HK-2 (cell line): ENCODE results near the gene CRTC3.

ENCODE experiments used
- DNase-seq: peaks from one replicate; pipeline ENCODE4 v3.0.0-alpha.2; 2018; ENCODE audit not compliant: unreplicated experiment

CRTC3 gene

GRCh38 chr15:90594301-90594738, 64.6 kb downstream of the CRTC3 start:
- DNase-seq: peak; percentile 6

- no peak for DNase-seq
Measured at GRCh38 chr15:90595763-90596155, 66.0 kb downstream of the CRTC3 start.

- no peak for DNase-seq
Measured at GRCh38 chr15:90596943-90597342, 67.2 kb downstream of the CRTC3 start.

- DNase-seq: no peak
Measured at GRCh38 chr15:90597577-90597976, 67.9 kb downstream of the CRTC3 start.

GRCh38 chr15:90598031-90598577, 68.4 kb downstream of the CRTC3 start:
- no peak for DNase-seq

GRCh38 chr15:90598679-90599078, 69.0 kb downstream of the CRTC3 start:
- DNase-seq: no peak

GRCh38 chr15:90599116-90599515, 69.4 kb downstream of the CRTC3 start:
- no peak for DNase-seq

- no peak for DNase-seq
Measured at GRCh38 chr15:90599644-90600043, 69.9 kb downstream of the CRTC3 start.

GRCh38 chr15:90600954-90601353, 71.2 kb downstream of the CRTC3 start:
- no peak for DNase-seq

- DNase-seq: no peak
Measured at GRCh38 chr15:90603893-90604292, 74.2 kb downstream of the CRTC3 start.

- DNase-seq: no peak
Measured at GRCh38 chr15:90606641-90607040, 76.9 kb downstream of the CRTC3 start.

- no peak for DNase-seq
Measured at GRCh38 chr15:90607361-90607760, 77.6 kb downstream of the CRTC3 start.

GRCh38 chr15:90609242-90610180, 79.8 kb downstream of the CRTC3 start:
- no peak for DNase-seq

- no peak for DNase-seq
Measured at GRCh38 chr15:90610190-90610589, 80.5 kb downstream of the CRTC3 start.

- DNase-seq: no peak
Measured at GRCh38 chr15:90611157-90611556, 81.4 kb downstream of the CRTC3 start.

GRCh38 chr15:90617171-90617570, 87.4 kb downstream of the CRTC3 start:
- no peak for DNase-seq

GRCh38 chr15:90617668-90618097, 88.0 kb downstream of the CRTC3 start:
- no peak for DNase-seq

- DNase-seq: no peak
Measured at GRCh38 chr15:90618330-90619125, 88.8 kb downstream of the CRTC3 start.

GRCh38 chr15:90619468-90619867, 89.7 kb downstream of the CRTC3 start:
- DNase-seq: no peak

- DNase-seq: no peak
Measured at GRCh38 chr15:90619939-90620338, 90.2 kb downstream of the CRTC3 start.

GRCh38 chr15:90620379-90621067, 90.8 kb downstream of the CRTC3 start:
- DNase-seq: no peak

GRCh38 chr15:90623854-90624253, 94.1 kb downstream of the CRTC3 start:
- no peak for DNase-seq
